Panc1 (cell line): Measurements from ENCODE around the gene ATP10D. TPM values are rescaled to one million over a fixed set of nuclear protein-coding genes. Genes with fewer than 3 reads are reported as not detected.

Experiments
- ATAC-seq: fragments of 200-7000 bp; cut with Tn5 transposase; 2 replicates; pipeline ENCODE4 v1.9.1; 2020; ENCODE audit warnings: mild to moderate bottlenecking, moderate library complexity
- BruUV-seq: library from RNA; stranded (reverse); fragments of 400-500 nt; replicated peaks from 2 replicates; lab custom pipeline; 2021; lab: Mats Ljungman, UMichigan
- CTCF ChIA-PET: fragments of 300-600 bp; sonication (Branson Sonifier 250); formaldehyde crosslinking; loops from one replicate; lab custom pipeline; 2022; ENCODE audit warnings: antibody characterized with exemption; lab: Charles Lee
- POLR2A ChIA-PET: fragments of 300-600 bp; sonication (Branson Sonifier 250); formaldehyde crosslinking; loops from one replicate; lab custom pipeline; 2022; ENCODE audit warnings: antibody characterized with exemption; lab: Charles Lee
- DNase-seq: peaks from one replicate; pipeline ENCODE4 v3.0.0-alpha.2; 2010; ENCODE audit warnings: low read depth, low spot score
- H3K27ac ChIP-seq: 2 replicates; pipeline ENCODE4 v1.5.1; 2011; ENCODE audit warnings: mild to moderate bottlenecking, low read length, inconsistent platforms
- H3K27me3 ChIP-seq: fragments of 200-500 bp; sonication (Bioruptor generic); 2 replicates; pipeline ENCODE4 v1.6.0; 2014; ENCODE audit warnings: low read length, inconsistent platforms; ENCODE audit not compliant: control insufficient read depth, insufficient read depth
- H3K36me3 ChIP-seq: fragments of 200-500 bp; sonication (Bioruptor generic); 2 replicates; pipeline ENCODE4 v1.5.1; 2014; ENCODE audit warnings: inconsistent platforms, mild to moderate bottlenecking, low read length, moderate library complexity; ENCODE audit not compliant: control insufficient read depth, insufficient read depth
- H3K4me1 ChIP-seq: 2 replicates; pipeline ENCODE4 v1.5.1; 2011; ENCODE audit warnings: inconsistent platforms, mild to moderate bottlenecking, low read length, moderate library complexity; ENCODE audit not compliant: control insufficient read depth, insufficient read depth
- H3K4me3 ChIP-seq, 2 experiments: 2 replicates each; pipeline ENCODE4 v1.5.1; 2011 to 2012; ENCODE audit warnings: low read depth in 2 of 2, low read length in 2 of 2, mild to moderate bottlenecking in 2 of 2, inconsistent platforms in 1 of 2, moderate library complexity in 1 of 2
- H3K9me3 ChIP-seq: fragments of 200-500 bp; sonication (Bioruptor generic); 2 replicates; pipeline ENCODE4 v1.5.1; 2014; ENCODE audit warnings: low read depth, mild to moderate bottlenecking, inconsistent platforms, low read length, moderate library complexity; ENCODE audit not compliant: control insufficient read depth, insufficient read depth
- POLR2AphosphoS5 ChIP-seq: IDR thresholded peaks from 2 replicates; pipeline ENCODE4 v1.6.1; 2012; ENCODE audit warnings: mild to moderate bottlenecking, low read depth, low read length, moderate library complexity
- SIN3A ChIP-seq: IDR thresholded peaks from 2 replicates; pipeline ENCODE4 v1.6.1; 2012; ENCODE audit warnings: low read depth, mild to moderate bottlenecking, low read length, moderate library complexity, borderline replicate concordance; ENCODE audit not compliant: insufficient read depth
- TCF7L2 ChIP-seq: IDR thresholded peaks from 2 replicates; pipeline ENCODE4 v1.6.1; 2011; ENCODE audit warnings: mild to moderate bottlenecking, low read depth, low read length, inconsistent platforms
- in situ Hi-C: cut with HindIII; loops from 2 replicates; pipeline ENCODE4 v1.10.0; 2016; ENCODE audit warnings: low sequenced_read_pairs, low pct_unique_long_range_greater_than_20kb
- intact Hi-C: fragments of 100-400 bp; cut with micrococcal nuclease; formaldehyde crosslinking; loops from one replicate; pipeline ENCODE4 v1.10.0; 2022; ENCODE audit not compliant: unreplicated experiment
- total RNA-seq: library from RNA; stranded (reverse); gene quantifications from one replicate; pipeline ENCODE4 v1.2.1, GENCODE V29; 2021; ENCODE audit not compliant: unreplicated experiment
- TF ChIP-seq, protein P1 (sequence below), 2 experiments: IDR thresholded peaks; 2 replicates each; pipeline ENCODE4 v1.6.1; 2011 to 2012; ENCODE audit warnings: low read depth in 2 of 2, control low read depth in 1 of 2, low read length in 1 of 2, mild to moderate bottlenecking in 1 of 2, moderate library complexity in 1 of 2; ENCODE audit not compliant: insufficient read depth in 1 of 2
- TF ChIP-seq, protein P2 (sequence below): fragments of 450-650 bp; IDR thresholded peaks from 2 replicates; pipeline ENCODE4 v1.5.1; 2017; ENCODE audit warnings: mild to moderate bottlenecking

Gene ATP10D
- total RNA-seq, 1 experiment from 2014 or later, result 13.9 TPM

DNA sequence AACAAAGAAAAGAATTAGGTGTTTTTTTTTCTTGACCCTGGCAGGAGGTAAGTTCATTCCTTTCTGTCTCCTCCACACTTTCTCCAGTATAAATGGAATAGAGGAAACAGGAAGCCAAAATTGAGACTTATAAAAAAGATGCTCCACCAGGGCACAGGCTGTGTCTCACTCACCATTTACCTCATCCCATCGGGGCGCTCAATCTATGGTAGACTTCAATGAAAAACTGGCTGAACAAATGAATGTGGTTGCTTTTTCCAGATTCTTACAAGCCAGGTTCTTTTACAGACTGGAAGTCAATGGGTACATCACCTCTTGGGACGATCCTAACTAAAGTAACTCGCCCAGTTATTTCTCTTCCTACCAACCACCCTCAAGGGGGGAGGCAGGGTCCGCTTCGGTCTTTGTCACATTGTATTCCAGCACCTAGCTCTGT, 22.3 kb upstream of the ATP10D start:
- H3K4me1 ChIP-seq, result peaks cover 2% of the 10 kb centered on the region; the same call in 1 of the 2 replicates
- no TSS peak for BruUV-seq
- intact Hi-C loops, result no loop called here
- peak overlapping the region; percentile 74 to 88 for H3K4me3 ChIP-seq
- H3K27me3 ChIP-seq, result no peaks in the 10 kb centered on the region
- in situ Hi-C loops, result no loop called here
- no peaks in the 10 kb centered on the region for H3K9me3 ChIP-seq
- H3K36me3 ChIP-seq, result no peaks in the 10 kb centered on the region; the same call in 1 of the 2 replicates
- ChIA-PET POLR2A (no interaction called here), CTCF (interaction anchor here (0.8 kb wide), 1 partner anchor 19 kb away, joined by 3 read pairs; no protein-coding TSS in a partner anchor)
- DNase-seq, result no peak
- TF ChIP-seq, protein P1, sequence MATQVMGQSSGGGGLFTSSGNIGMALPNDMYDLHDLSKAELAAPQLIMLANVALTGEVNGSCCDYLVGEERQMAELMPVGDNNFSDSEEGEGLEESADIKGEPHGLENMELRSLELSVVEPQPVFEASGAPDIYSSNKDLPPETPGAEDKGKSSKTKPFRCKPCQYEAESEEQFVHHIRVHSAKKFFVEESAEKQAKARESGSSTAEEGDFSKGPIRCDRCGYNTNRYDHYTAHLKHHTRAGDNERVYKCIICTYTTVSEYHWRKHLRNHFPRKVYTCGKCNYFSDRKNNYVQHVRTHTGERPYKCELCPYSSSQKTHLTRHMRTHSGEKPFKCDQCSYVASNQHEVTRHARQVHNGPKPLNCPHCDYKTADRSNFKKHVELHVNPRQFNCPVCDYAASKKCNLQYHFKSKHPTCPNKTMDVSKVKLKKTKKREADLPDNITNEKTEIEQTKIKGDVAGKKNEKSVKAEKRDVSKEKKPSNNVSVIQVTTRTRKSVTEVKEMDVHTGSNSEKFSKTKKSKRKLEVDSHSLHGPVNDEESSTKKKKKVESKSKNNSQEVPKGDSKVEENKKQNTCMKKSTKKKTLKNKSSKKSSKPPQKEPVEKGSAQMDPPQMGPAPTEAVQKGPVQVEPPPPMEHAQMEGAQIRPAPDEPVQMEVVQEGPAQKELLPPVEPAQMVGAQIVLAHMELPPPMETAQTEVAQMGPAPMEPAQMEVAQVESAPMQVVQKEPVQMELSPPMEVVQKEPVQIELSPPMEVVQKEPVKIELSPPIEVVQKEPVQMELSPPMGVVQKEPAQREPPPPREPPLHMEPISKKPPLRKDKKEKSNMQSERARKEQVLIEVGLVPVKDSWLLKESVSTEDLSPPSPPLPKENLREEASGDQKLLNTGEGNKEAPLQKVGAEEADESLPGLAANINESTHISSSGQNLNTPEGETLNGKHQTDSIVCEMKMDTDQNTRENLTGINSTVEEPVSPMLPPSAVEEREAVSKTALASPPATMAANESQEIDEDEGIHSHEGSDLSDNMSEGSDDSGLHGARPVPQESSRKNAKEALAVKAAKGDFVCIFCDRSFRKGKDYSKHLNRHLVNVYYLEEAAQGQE (IDR thresholded peaks at IDR 0.05; ENCODE audit: insufficient read depth in 1 of 2, low read depth in 2 of 2, low read length in 1 of 2), result no peak
- TF ChIP-seq TCF7L2 (no peak), POLR2AphosphoS5 (no peak), SIN3A (no peak)
- TF ChIP-seq, protein P2, sequence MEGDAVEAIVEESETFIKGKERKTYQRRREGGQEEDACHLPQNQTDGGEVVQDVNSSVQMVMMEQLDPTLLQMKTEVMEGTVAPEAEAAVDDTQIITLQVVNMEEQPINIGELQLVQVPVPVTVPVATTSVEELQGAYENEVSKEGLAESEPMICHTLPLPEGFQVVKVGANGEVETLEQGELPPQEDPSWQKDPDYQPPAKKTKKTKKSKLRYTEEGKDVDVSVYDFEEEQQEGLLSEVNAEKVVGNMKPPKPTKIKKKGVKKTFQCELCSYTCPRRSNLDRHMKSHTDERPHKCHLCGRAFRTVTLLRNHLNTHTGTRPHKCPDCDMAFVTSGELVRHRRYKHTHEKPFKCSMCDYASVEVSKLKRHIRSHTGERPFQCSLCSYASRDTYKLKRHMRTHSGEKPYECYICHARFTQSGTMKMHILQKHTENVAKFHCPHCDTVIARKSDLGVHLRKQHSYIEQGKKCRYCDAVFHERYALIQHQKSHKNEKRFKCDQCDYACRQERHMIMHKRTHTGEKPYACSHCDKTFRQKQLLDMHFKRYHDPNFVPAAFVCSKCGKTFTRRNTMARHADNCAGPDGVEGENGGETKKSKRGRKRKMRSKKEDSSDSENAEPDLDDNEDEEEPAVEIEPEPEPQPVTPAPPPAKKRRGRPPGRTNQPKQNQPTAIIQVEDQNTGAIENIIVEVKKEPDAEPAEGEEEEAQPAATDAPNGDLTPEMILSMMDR, result no peak
- peak overlapping the region; percentile 81 for H3K27ac ChIP-seq
- peak; percentile 63 for ATAC-seq

DNA sequence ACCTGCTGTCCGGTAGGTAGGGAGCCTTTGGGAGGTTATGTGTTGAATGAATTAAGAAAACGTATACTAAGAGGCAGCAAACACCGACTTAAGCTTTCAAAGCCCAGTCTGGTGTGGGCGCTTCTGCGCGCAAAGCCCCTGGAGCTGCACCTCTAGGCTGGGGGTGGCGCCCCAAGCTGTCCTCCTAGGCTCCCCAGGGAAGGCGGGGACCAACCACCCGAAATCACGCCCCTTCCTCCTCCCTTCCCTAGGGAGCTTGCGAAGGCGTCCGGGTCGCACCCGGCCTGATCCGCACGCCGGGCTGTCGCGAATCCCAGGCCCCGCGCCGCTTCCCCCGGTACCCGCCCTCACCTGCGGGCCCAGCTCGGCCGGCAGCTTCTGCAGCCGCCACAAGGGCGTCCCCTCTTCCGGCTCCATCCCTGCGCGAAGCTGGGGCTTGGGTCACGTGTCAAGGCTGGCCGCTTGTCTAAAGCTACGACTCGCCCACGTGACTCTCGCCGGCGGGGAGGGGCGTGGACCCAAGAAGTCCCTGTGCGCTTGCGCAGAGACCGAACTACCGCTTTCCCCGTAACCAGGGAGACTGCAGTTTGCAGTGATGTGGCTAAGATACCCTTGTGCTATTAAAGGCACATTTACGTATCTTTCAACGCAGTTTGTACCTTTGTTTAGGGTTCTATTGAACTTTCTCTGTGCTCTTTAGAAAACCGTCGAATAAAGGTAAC, 21.7 kb upstream of the ATP10D start, which contains the start of gene COMMD8:
COMMD8 (minus strand) TSS at position 468 of the 722 bp plus-strand sequence; CDS start at position 417, 51 bp downstream.
- in situ Hi-C loops, result no loop called here
- CTCF ChIA-PET, result interaction anchor here (0.8 kb wide), 1 partner anchor 18 kb away, joined by 3 read pairs; no protein-coding TSS in a partner anchor
- H3K27me3 ChIP-seq, result no peaks in the 10 kb centered on the region
- peak within 1 kb of the TSS; percentile 81 for H3K27ac ChIP-seq
- ATAC-seq, result peak; percentile 100
- H3K4me1 ChIP-seq, result peaks cover 2% of the 10 kb centered on the region; the same call in 1 of the 2 replicates
- H3K4me3 ChIP-seq, result peak within 1 kb of the TSS; percentile 74 to 88
- no peaks in the 10 kb centered on the region; the same call in 1 of the 2 replicates for H3K36me3 ChIP-seq
- intact Hi-C loops, result no loop called here
- BruUV-seq, result no TSS peak
- POLR2A ChIA-PET, result no interaction called here
- TF ChIP-seq, protein P2, result peak; percentile 13; the same call in 1 of the 2 replicates
- TF ChIP-seq POLR2AphosphoS5 (peak; percentile 76; the same call in 1 of the 2 replicates), TCF7L2 (no peak)
- H3K9me3 ChIP-seq, result no peaks in the 10 kb centered on the region
- peak; percentile 66 for DNase-seq
